Measurements from ENCODE around the gene PEX3. TPM values are rescaled to one million over a fixed set of nuclear protein-coding genes. Genes with fewer than 3 reads are reported as not detected.

Gene PEX3
- total RNA-seq, 1 experiment from 2014 or later, result 13.5 TPM

- TF ChIP-seq ARID4B (CRISPR knock-in tag; IDR thresholded peaks at IDR 0.05; ENCODE audit: borderline replicate concordance) (no peak), AFF4 (CRISPR knock-in tag; IDR thresholded peaks at IDR 0.05; ENCODE audit: borderline replicate concordance) (no peak), IRF2 (CRISPR knock-in tag; IDR thresholded peaks at IDR 0.05; ENCODE audit: borderline replicate concordance, low read depth) (no peak)
Observed at GRCh38 chr6:143517447-143517773, 66.8 kb downstream of the PEX3 start (continued).

- no peaks in the 10 kb centered on the region for H3K36me3 Mint-ChIP-seq
- CTCF ChIA-PET, result interaction anchor here (0.9 kb wide), 1 partner anchor 9 kb away, joined by 3 read pairs; no protein-coding TSS in a partner anchor
- no peak overlapping the region for H3K4me3 Mint-ChIP-seq
- H3K27me3 Mint-ChIP-seq (ENCODE audit: low read depth), result peaks cover 11% of the 10 kb centered on the region
- POLR2A ChIA-PET, result no interaction called here
- no peak for DNase-seq (ENCODE audit: low spot score)
- peaks cover 4% of the 10 kb centered on the region for H3K4me1 Mint-ChIP-seq
- H3K9me3 Mint-ChIP-seq, result 0 out of 2 replicates have a peak, but pooled peaks cover 6% of the 10 kb centered on the region
- ATAC-seq, result no peak
- no peak overlapping the region for H3K27ac Mint-ChIP-seq
- TF ChIP-seq ZNF416 (CRISPR knock-in tag; IDR thresholded peaks at IDR 0.05) (no peak), JAZF1 (CRISPR knock-in tag; IDR thresholded peaks at IDR 0.05) (no peak), ZBTB43 (CRISPR knock-in tag; IDR thresholded peaks at IDR 0.05) (no peak), ERG (CRISPR knock-in tag; IDR thresholded peaks at IDR 0.05) (no peak), NR1H2 (CRISPR knock-in tag; IDR thresholded peaks at IDR 0.05) (no peak), NFATC4 (CRISPR knock-in tag; IDR thresholded peaks at IDR 0.05) (no peak), ATF1 (CRISPR knock-in tag; IDR thresholded peaks at IDR 0.05) (no peak), SP1 (CRISPR knock-in tag; conservative IDR thresholded peaks at IDR 0.05) (no peak), SMAD3 (CRISPR knock-in tag; IDR thresholded peaks at IDR 0.05; ENCODE audit: borderline replicate concordance) (no peak), E2F5 (CRISPR knock-in tag; IDR thresholded peaks at IDR 0.05) (no peak), ZNF317 (CRISPR knock-in tag; IDR thresholded peaks at IDR 0.05; ENCODE audit: borderline replicate concordance, low read depth) (no peak)
Observed at GRCh38 chr6:143522039-143522600, 71.5 kb downstream of the PEX3 start.

Measured in WTC11 (cell line).